ENCODE measurements around the gene DPY19L2.

The DPY19L2 gene

DNA sequence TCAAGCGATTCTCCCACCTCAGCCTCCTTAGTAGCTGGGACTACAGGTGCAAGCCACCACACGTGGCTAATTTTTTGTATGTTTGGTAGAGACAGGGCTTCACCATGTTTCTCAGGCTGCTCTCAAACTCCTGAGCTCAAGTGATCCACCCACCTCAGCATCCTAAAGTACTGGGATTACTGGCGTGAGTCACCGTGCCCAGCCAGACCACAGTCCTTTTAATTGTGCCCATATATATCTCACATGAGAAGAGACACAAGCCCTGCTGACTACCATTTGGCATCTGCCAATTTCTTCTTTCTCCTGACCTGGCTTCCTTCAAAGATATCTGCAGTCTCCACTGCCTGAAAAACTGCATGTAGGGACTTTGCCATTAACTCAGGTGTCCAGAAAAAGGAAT lies 142.5 kb downstream of the DPY19L2 start:
- DNase-seq (ENCODE audit: low spot score) = no peak

DNA sequence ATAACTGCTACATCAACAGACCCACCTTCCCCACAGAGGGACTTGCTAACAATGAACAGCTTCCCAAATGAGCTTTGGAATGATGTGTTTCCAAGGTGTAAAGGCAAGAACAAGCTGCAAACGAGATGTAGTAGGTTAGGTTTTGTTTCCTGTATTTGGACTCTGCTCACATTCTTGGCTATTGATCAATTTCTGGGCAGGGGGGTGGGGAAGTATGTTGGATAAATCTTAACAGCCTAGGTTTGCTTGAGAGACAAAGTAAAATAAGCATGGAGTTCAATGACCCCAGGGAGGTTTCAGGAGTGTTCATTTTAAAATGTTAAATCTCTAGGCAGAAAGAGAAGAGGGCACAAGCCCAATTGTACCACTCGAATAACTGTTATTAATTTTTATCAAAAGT lies 146.6 kb downstream of the DPY19L2 start:
- DNase-seq (ENCODE audit: low spot score) = no peak
